Measurements from ENCODE around the gene COL4A1.

- TF ChIP-seq EZH2phosphoT487 (IDR thresholded peaks at IDR 0.05) (no peak), CTCF (IDR thresholded peaks at IDR 0.05) (no peak)
Observed at GRCh38 chr13:110118106-110118505, 188.9 kb downstream of the COL4A1 start.

All from neural progenitor cell (in vitro differentiated cells).